Body of pancreas (tissue), 4 donors: ENCODE measurements around the gene SLC17A5. TPM values are rescaled to one million over a fixed set of nuclear protein-coding genes. Genes with fewer than 3 reads are reported as not detected.

ENCODE experiments used
- ATAC-seq: fragments of 150-250 bp; one replicate; pipeline ENCODE4 v1.9.1; 2016
- DNase-seq, 4 donors: peaks; one replicate each; pipeline ENCODE4 v3.0.0-alpha.2; 2019
- H3K27ac ChIP-seq, 4 donors: fragments of 200-600 bp; sonication (generic); 1 replicate in 3 of 4; 2 replicates in 1 of 4; pipeline versions ENCODE4 v1.5.1 to v1.6.1; 2016 to 2019; ENCODE audit warnings: mild to moderate bottlenecking in 1 of 4, mixed read lengths in 1 of 4, moderate library complexity in 1 of 4
- H3K27me3 ChIP-seq, 2 donors: fragments of 200-600 bp; sonication (generic); one replicate each; pipeline ENCODE4 v1.6.0; 2016; ENCODE audit warnings: mild to moderate bottlenecking in 1 of 2
- H3K36me3 ChIP-seq, 2 donors: fragments of 200-600 bp; sonication (generic); replicated peaks in 1 of 2; 2 replicates each; pipeline ENCODE4 v1.5.1; 2016; ENCODE audit warnings: low read depth in 2 of 2; ENCODE audit not compliant: insufficient read depth in 1 of 2
- H3K4me1 ChIP-seq: fragments of 200-600 bp; sonication (generic); one replicate; pipeline ENCODE4 v1.6.0; 2016
- H3K4me3 ChIP-seq, 2 donors: fragments of 200-600 bp; sonication (generic); 1 replicate in 1 of 2; 2 replicates in 1 of 2; pipeline ENCODE4 v1.5.1; 2016 to 2019
- H3K9me3 ChIP-seq, 3 donors: fragments of 200-600 bp; sonication (generic); 1 replicate in 2 of 3; 2 replicates in 1 of 3; pipeline ENCODE4 v1.5.1; 2016
- CTCF ChIP-seq, 7 experiments: fragments of 450-650 bp in 4 of 7; fragments of 200-600 bp in 3 of 7; sonication (generic) in 3 of 7; IDR thresholded peaks; one replicate each; pipeline ENCODE4 v1.5.1; 2016 to 2019; ENCODE audit warnings: antibody characterized with exemption in 7 of 7
- POLR2A ChIP-seq, 3 donors: fragments of 450-650 bp; IDR thresholded peaks; one replicate each; pipeline ENCODE4 v1.6.1; 2016; ENCODE audit warnings: antibody characterized with exemption in 3 of 3, mild to moderate bottlenecking in 2 of 3
- WGBS, 2 donors: methylation state at CpG; one replicate each; pipeline ENCODE4 v1.1.5; 2017; 5-methylcytosine and 5-hydroxymethylcytosine counted together
- intact Hi-C: fragments of 100-400 bp; cut with DNase I; formaldehyde crosslinking; loops from one replicate; pipeline ENCODE4 v1.15.1; 2023
- total RNA-seq, 2 donors: library from RNA; depleted of rRNA; stranded (reverse); fragments of >200 nt; gene quantifications; one replicate each; pipeline ENCODE4 v1.1.0, GENCODE V29; 2016

Gene SLC17A5
- total RNA-seq, 2 donors from 2014 or later: 4.9 to 11.2 TPM

DNA sequence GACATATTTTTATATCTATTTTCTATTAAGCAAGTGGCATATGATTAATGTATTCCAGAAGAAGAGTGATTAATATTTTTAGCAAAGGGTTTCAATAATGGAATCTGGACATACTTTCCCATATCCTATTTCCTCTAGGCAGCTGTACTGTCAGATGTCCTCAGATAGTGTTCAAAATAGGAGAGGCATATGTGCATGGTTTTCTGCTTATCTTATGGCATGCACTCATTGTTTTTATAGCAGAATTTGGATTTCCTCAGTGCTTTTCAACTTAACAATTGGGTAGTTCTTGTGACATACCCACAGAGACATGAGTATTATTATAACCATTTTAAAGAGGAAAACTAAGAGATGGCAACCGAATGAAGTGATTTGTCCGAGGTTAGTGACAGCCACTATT lies 12.6 kb upstream of the SLC17A5 start:
- Histone ChIP-seq H3K9me3 (no peaks in the 10 kb centered on the region), H3K27ac (no peak overlapping the region), H3K4me3 (no peak overlapping the region), H3K36me3 (no peaks in the 10 kb centered on the region), H3K27me3 (no peaks in the 10 kb centered on the region), H3K4me1 (no peaks in the 10 kb centered on the region)
- WGBS, 2 donors: 48 to 53% methylated on average over 2 of the region's 2 CpGs
- TF ChIP-seq CTCF (IDR thresholded peaks at IDR 0.05) (no peak), POLR2A (IDR thresholded peaks at IDR 0.05) (no peak)
- DNase-seq (no peak), ATAC-seq (no peak)
- intact Hi-C loops: no loop called here

DNA sequence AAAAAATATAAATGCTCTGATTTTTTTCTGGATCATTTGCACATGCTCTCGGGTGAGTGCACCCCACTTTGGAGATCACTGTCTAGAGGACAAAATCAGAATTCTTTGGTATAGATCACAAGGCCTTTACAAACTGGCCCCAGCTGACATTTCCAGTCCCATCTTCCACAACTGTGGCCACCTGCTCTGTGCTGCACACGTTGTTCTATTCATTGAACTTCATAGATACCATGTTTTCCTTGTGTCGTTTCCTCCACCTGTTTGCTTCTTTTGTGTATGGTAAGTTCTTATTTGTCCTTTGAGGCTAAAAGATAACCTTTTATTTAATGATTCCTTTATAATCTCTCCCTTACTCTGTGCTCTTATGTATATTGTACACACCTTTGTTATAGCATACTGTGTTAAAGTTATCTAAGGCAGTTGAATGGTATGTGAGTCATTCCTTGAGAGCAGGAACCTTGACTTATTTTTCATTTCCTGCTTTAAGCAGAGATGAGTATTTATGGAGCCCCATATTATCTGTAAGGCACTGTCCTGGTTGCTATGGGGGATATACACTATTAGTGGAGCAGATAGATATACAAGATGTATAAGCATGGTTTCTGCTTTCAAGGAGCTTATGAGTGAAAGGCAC lies 12.0 kb upstream of the SLC17A5 start:
- TF ChIP-seq POLR2A (IDR thresholded peaks at IDR 0.05): no peak
- TF ChIP-seq CTCF (IDR thresholded peaks at IDR 0.05): no peak
- Histone ChIP-seq H3K4me3 (no peak overlapping the region), H3K9me3 (no peaks in the 10 kb centered on the region), H3K36me3 (no peaks in the 10 kb centered on the region), H3K27me3 (no peaks in the 10 kb centered on the region), H3K27ac (no peak overlapping the region), H3K4me1 (no peaks in the 10 kb centered on the region)
- no peak for ATAC-seq
- intact Hi-C loops: no loop called here
- DNase-seq: no peak
- WGBS, 2 donors: 22 to 32% methylated on average over 3 of the region's 3 CpGs

- Histone ChIP-seq H3K27ac (no peak overlapping the region), H3K36me3 (no peaks in the 10 kb centered on the region), H3K4me1 (no peaks in the 10 kb centered on the region), H3K9me3 (no peaks in the 10 kb centered on the region), H3K4me3 (no peak overlapping the region), H3K27me3 (no peaks in the 10 kb centered on the region)
- DNase-seq (no peak), ATAC-seq (no peak)
- 61 to 74% methylated on average over 2 of the region's 2 CpGs for WGBS, 2 donors
- intact Hi-C loops: no loop called here
- TF ChIP-seq CTCF (IDR thresholded peaks at IDR 0.05): no peak
- TF ChIP-seq POLR2A (IDR thresholded peaks at IDR 0.05): no peak
Observed at GRCh38 chr6:73664701-73665100, 10.9 kb upstream of the SLC17A5 start.

DNA sequence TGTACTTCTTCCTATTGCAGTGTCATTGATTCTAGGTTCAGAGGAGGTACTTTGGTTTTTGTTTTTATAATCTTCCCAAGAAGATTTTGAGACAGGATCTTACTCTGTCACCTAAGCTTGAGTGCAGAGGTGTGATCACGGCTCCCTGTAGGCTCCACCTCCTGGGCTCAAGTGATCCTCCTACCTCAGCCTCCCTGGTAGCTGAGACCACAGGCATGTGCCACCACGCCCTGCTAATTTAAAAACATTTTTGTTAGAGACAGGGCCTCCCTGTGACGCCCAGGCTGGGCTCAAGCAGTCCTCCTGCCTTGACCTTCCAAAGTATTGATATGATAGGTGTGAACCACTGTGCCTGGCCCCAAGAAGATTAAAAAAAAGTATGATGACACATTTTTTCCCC lies 3.4 kb upstream of the SLC17A5 start:
- WGBS, 2 donors: 88 to 91% methylated on average over 2 to 3 of the region's 3 CpGs
- ATAC-seq: no peak
- no peak for TF ChIP-seq POLR2A (IDR thresholded peaks at IDR 0.05)
- TF ChIP-seq CTCF (IDR thresholded peaks at IDR 0.05): no peak
- Histone ChIP-seq H3K4me1 (peaks cover 5% of the 10 kb centered on the region), H3K27me3 (no peaks in the 10 kb centered on the region), H3K27ac (no peak overlapping the region), H3K9me3 (no peaks in the 10 kb centered on the region), H3K36me3 (no peaks in the 10 kb centered on the region), H3K4me3 (no peak overlapping the region)
- no peak for DNase-seq
- intact Hi-C loops: no loop called here

- intact Hi-C loops: no loop called here
- TF ChIP-seq CTCF (IDR thresholded peaks at IDR 0.05) (no peak), POLR2A (IDR thresholded peaks at IDR 0.05) (no peak)
- H3K36me3 ChIP-seq: no peaks in the 10 kb centered on the region
- no peak for ATAC-seq
- no peaks in the 10 kb centered on the region for H3K27me3 ChIP-seq
- no peak overlapping the region for H3K4me3 ChIP-seq
- no peak overlapping the region for H3K27ac ChIP-seq
- no peaks in the 10 kb centered on the region for H3K9me3 ChIP-seq
- H3K4me1 ChIP-seq: peaks cover 9% of the 10 kb centered on the region
- no peak for DNase-seq
- 88 to 93% methylated on average over 2 of the region's 2 CpGs for WGBS, 2 donors
Observed at GRCh38 chr6:73656531-73657145, 2.8 kb upstream of the SLC17A5 start.
